HK-2 (cell line): ENCODE data around the gene GRAMD1B.

Experiments
- DNase-seq: peaks from one replicate; pipeline ENCODE4 v3.0.0-alpha.2; 2018; ENCODE audit not compliant: unreplicated experiment

Gene GRAMD1B

GRCh38 chr11:123535401-123535800 lies 105.3 kb downstream of the GRAMD1B start:
- DNase-seq, result no peak

- no peak for DNase-seq
Measured at GRCh38 chr11:123536690-123537437, 106.8 kb downstream of the GRAMD1B start.

GRCh38 chr11:123537726-123538125 lies 107.7 kb downstream of the GRAMD1B start:
- no peak for DNase-seq

DNA sequence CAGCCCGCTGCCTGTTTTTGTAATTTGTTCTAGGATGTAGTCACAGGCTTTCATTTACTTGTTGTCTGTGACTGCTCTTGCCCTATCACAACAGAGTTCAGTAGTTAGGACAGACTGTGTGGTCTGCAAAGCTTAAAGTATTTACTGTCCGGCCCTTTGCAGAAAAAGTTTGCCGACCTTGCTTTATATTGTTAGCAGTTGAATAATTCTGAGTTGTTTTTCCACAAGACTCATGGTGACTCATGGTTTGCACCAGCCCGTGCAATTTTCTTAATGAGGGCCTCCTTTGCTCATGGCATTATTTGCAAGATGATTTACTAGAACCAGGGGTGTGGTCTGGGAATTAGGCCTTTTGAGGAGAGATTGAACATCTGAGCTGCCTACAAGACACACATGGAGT lies 113.7 kb downstream of the GRAMD1B start:
- no peak for DNase-seq

- no peak for DNase-seq
Measured at GRCh38 chr11:123544631-123545375, 114.7 kb downstream of the GRAMD1B start.

DNA sequence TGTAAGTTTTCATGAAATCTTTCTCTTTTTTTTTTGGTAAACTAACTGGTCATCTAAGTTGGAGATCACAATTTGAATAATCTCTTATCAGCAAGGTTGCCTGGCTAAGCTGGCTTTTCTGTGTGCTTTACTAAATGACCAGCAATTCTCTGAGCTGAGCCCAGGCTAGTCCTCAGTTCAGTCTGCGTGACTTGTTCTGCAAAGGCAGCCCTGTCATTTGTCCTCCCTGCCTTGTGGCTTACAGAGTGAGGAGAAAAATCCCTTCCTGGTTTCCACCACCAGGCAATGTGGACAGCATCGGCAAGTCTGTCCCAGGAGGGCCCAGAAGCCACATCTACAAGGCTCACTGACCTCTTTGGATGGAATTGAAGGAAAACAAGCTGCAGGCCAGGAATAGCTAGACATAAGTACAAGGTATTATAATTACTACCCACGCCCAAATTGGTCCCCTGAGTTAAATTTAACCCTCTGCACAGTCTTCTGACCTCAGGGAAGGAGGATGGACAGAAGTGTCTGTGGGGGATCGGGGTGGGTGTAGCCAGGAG lies 115.7 kb downstream of the GRAMD1B start:
- DNase-seq, result no peak

- no peak for DNase-seq
Measured at GRCh38 chr11:123546515-123546914, 116.4 kb downstream of the GRAMD1B start.

DNA sequence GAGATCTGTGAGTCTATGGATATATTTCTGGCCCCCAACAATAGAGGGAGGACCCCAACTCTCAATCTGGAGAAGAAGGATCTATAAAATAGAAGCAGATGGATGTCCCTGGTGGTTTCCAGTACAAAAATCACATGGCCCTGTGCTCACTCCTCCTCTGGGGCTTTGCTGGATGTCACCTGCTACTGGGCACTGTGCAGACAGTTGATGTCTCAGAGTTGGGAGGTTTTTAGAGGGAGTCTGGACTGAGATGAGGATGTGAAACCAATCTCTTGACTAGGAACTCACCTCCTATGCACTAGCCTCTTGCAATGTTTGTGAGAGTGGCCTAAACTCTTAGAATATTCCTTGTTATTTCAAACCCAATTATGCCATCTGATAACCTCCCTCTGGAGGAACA lies 117.1 kb downstream of the GRAMD1B start:
- DNase-seq, result no peak

DNA sequence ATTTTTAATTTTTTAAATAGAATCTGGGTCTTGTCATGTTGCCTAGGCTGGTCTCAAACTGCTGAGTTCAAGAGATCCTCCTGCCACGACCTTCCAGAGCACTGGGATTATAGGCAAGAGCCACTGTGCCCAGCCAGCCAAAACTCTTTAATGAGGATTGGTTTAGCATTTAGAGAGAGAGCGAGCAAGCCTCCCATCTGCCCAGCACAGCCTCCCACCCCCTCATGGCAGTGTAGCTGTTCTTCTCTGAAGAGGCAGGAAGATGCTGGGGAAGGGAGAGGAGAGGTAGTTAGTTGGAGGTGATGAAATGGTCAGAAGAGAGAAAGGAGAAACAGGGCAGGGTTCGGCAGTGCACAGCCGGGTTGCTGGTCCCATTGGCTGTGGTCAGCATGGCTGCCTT lies 118.7 kb downstream of the GRAMD1B start:
- DNase-seq, result no peak

DNA sequence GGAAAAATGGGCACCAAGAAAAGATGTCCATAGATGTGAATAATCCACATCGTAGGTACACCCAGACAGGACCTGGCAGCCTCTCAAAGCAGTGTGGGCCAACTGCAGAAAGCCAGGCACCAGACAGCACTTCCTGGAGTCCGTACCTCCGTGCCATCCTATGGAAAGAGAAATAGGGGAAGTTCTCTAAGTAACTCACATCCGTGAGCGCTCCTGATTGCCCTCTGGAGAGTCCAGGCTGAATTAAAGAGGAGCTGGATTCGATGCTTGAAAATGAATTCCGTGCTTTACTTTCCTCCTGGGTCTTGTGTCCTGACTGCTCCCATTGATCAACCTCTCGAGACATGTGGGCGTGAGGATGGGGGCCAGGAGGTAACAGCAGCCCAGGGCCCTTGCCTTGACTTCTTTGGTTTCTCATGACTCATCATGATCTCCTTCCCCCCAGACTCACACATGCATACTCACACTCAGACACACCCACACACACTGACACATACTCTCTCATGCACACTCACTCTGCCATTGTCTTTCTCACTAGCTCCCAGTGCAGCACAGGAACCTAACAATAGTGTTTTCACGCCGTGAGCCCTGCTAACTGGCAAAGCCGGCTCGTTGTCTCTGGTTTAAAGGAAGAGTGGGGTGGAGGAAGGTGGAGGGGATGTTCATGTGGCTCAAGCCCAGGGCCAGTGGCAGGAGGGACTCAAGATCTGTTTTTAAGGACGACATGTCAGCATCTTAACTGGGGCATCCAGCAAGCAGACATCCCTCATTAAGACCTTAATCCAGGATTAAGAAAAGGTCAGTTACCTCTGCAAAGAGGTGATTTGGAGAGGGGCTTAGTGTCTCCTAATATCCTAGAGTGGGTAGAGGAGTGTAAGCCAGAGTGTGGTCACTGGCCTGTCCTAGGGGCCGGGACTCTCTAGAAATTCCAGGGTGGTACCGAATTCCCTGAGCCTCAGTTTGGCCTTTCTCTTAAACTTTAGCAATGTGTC lies 120.2 kb downstream of the GRAMD1B start:
- DNase-seq, result no peak

DNA sequence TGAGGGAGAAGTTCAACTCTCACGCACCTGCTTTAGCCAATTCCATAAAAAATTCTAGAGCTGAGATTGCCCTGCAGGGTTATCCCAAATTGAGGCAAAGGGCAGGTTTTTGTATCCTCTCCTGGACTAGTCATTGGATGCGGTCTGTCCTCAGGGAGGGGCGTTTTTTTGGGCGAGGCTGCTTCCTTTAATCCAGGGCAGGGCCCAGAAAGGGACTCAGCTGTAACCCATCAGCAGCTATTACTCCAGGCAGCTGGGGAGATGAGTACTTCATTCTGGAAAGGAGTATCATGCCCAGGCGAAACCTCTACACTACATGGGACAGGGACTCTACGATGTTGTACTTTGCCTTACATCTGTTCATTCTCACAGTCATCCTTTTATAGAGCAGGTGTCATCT lies 121.0 kb downstream of the GRAMD1B start:
- DNase-seq, result no peak

- DNase-seq, result no peak
Measured at GRCh38 chr11:123556633-123557032, 126.6 kb downstream of the GRAMD1B start.

DNA sequence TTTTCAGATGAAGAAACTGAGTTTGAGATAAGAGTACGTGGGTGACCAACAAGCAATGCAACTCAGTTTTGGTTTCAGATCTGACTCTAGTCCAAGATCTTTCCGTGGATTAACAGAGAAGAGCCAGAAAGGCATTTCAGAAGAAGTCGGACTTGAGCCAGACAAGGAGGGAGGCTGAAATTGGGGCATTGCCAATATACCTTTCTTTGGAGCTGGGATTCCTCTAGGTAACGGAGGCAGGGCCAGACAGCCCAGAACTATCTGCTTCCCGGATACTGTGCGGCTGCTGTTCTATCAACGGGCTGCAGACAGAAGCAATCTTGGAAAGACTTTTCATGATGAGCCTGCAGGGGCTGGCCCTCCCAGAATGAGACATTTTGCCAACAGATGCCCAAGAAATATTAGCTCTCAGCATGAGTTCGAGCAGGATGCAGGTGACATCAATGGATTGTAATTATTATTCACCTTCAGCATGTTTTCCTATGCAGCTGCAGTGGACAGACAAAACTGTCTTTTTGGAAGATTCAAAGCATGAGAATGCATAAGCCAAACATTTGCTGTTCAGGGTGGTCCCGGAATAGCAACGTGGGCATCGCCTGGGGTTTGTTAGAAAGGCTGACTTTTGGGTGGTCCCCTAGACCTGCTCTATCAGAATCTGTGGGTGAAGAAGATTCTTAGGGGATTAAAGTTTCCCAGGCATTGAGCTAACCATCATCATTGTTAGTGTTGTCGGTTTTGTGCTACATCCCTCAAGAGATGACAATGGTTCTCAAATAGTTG lies 128.7 kb downstream of the GRAMD1B start:
- DNase-seq, result no peak

GRCh38 chr11:123559523-123559955 lies 129.5 kb downstream of the GRAMD1B start:
- DNase-seq, result no peak

GRCh38 chr11:123560006-123560405 lies 129.9 kb downstream of the GRAMD1B start:
- DNase-seq, result no peak

DNA sequence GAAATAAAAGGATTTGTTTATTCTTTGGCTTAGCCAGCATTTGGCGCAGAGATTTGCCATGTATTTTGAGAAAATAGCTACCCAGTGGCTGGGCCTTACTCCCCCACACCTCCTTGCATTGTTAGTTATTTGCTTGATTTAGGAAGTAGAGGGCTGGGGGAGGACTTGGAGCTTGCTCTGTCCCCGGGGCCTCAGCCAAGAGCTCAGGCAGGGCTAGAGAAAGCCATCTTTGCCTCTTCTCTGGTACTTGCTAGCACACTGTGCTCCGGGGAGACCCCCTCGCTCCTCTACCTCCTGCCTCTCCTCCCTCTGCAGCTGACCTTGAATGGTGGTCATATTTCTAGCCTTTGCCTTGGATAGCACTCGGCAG lies 131.3 kb downstream of the GRAMD1B start:
- DNase-seq, result no peak

GRCh38 chr11:123562158-123562557 lies 132.1 kb downstream of the GRAMD1B start:
- DNase-seq, result no peak

GRCh38 chr11:123562829-123563228 lies 132.8 kb downstream of the GRAMD1B start:
- DNase-seq, result no peak

DNA sequence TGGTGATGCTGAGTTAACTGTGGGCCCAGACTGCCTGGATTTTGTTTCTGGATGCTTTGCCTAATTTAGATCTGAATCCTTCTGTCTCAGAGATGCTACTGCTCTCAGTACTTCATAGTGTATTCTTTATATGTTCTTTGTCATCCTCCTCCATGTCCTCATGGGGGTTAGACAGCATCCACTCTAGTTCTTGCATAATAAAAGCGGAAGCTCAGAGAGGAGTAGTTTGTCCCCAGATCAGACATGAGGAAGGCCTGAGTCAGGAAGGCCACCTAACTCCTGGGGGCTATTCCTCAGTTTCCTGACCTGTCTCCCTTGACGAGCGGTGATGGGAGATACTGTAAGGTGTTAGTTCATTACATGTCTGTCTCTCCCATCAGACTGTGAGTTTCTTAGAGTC lies 134.2 kb downstream of the GRAMD1B start:
- DNase-seq, result no peak

- no peak for DNase-seq
Measured at GRCh38 chr11:123566852-123567251, 136.8 kb downstream of the GRAMD1B start.

DNA sequence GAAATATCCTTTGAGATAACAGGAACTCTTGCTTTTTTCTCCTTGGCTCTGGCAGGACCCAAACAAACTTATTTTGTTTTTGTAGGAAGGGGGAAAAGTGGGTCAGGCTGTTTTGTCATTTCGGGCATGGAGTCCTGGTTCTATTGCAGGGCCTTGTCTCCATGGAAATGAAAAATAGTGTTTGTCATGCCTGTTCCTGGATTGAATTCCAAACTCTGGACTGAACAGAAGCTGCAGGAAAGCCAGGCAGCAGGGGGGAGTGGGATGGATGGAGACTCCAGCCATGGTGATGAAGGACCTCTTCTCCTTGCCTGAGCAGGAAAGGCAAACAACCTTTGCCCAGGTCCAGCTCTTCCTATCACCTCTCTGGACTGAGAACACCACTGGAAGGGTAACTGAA lies 137.4 kb downstream of the GRAMD1B start:
- DNase-seq, result no peak
